ENCODE data around the gene MAGI1. TPM values are rescaled to one million over a fixed set of nuclear protein-coding genes. Genes with fewer than 3 reads are reported as not detected.

Gene MAGI1
- total RNA-seq, 3 donors from 2014 or later = 22.1 to 94.4 (median 70.5) TPM

GRCh38 chr3:65983100-65983499 lies 55.6 kb downstream of the MAGI1 start:
- Histone ChIP-seq H3K27ac (no peak overlapping the region), H3K4me1 (no peaks in the 10 kb centered on the region), H3K9me3 (no peaks in the 10 kb centered on the region), H3K27me3 (no peaks in the 10 kb centered on the region), H3K36me3 (no peaks in the 10 kb centered on the region), H3K4me3 (no peak overlapping the region)
- no peak for TF ChIP-seq POLR2A (IDR thresholded peaks at IDR 0.05)
- TF ChIP-seq CTCF (IDR thresholded peaks at IDR 0.05) = no peak
- no peak for TF ChIP-seq POLR2AphosphoS5 (IDR thresholded peaks at IDR 0.05)
- DNase-seq (ENCODE audit: low spot score in 2 of 2) = no peak
- intact Hi-C loops (cut with DNase I; ENCODE audit: low total_unique reads) = no loop called here

GRCh38 chr3:65979731-65980130 lies 59.0 kb downstream of the MAGI1 start:
- intact Hi-C loops (cut with DNase I; ENCODE audit: low total_unique reads) = no loop called here
- peak overlapping the region; percentile 68 to 78 for H3K27ac ChIP-seq
- DNase-seq (ENCODE audit: low spot score in 2 of 2) = no peak

GRCh38 chr3:65979162-65979561 lies 59.6 kb downstream of the MAGI1 start:
- H3K9me3 ChIP-seq = no peaks in the 10 kb centered on the region
- intact Hi-C loops (cut with DNase I; ENCODE audit: low total_unique reads) = no loop called here
- H3K4me3 ChIP-seq = no peak overlapping the region
- no peaks in the 10 kb centered on the region for H3K27me3 ChIP-seq
- DNase-seq (ENCODE audit: low spot score in 2 of 2) = peak in 1 of 2 donors; percentile 71
- no peaks in the 10 kb centered on the region for H3K36me3 ChIP-seq
- no peaks in the 10 kb centered on the region for H3K4me1 ChIP-seq
- TF ChIP-seq POLR2AphosphoS5 (IDR thresholded peaks at IDR 0.05) (peak in 1 of 3 donors; percentile 15), POLR2A (IDR thresholded peaks at IDR 0.05) (no peak), CTCF (IDR thresholded peaks at IDR 0.05) (no peak)
- peak overlapping the region; percentile 68 to 78 for H3K27ac ChIP-seq

More at GRCh38 chr3:65979731-65980130, 59.0 kb downstream of the MAGI1 start:
- Histone ChIP-seq H3K9me3 (no peaks in the 10 kb centered on the region), H3K36me3 (no peaks in the 10 kb centered on the region), H3K4me3 (no peak overlapping the region), H3K4me1 (no peaks in the 10 kb centered on the region), H3K27me3 (no peaks in the 10 kb centered on the region)
- TF ChIP-seq POLR2A (IDR thresholded peaks at IDR 0.05) (no peak), POLR2AphosphoS5 (IDR thresholded peaks at IDR 0.05) (no peak), CTCF (IDR thresholded peaks at IDR 0.05) (no peak)

GRCh38 chr3:65978116-65978515 lies 60.6 kb downstream of the MAGI1 start:
- Histone ChIP-seq H3K27ac (peak overlapping the region in 1 of 2 donors; percentile 55), H3K36me3 (no peaks in the 10 kb centered on the region)
- intact Hi-C loops (cut with DNase I; ENCODE audit: low total_unique reads) = no loop called here

GRCh38 chr3:65975032-65975431 lies 63.7 kb downstream of the MAGI1 start:
- no peak for DNase-seq (ENCODE audit: low spot score in 2 of 2)
- Histone ChIP-seq H3K4me1 (no peaks in the 10 kb centered on the region), H3K9me3 (no peaks in the 10 kb centered on the region), H3K4me3 (no peak overlapping the region), H3K27ac (no peak overlapping the region), H3K27me3 (no peaks in the 10 kb centered on the region), H3K36me3 (no peaks in the 10 kb centered on the region)
- TF ChIP-seq CTCF (IDR thresholded peaks at IDR 0.05) (no peak), POLR2AphosphoS5 (IDR thresholded peaks at IDR 0.05) (no peak), POLR2A (IDR thresholded peaks at IDR 0.05) (no peak)
- intact Hi-C loops (cut with DNase I; ENCODE audit: low total_unique reads) = no loop called here

More at GRCh38 chr3:65978116-65978515, 60.6 kb downstream of the MAGI1 start:
- Histone ChIP-seq H3K4me3 (no peak overlapping the region), H3K9me3 (no peaks in the 10 kb centered on the region), H3K4me1 (no peaks in the 10 kb centered on the region), H3K27me3 (no peaks in the 10 kb centered on the region)
- no peak for DNase-seq (ENCODE audit: low spot score in 2 of 2)
- TF ChIP-seq POLR2AphosphoS5 (IDR thresholded peaks at IDR 0.05) (no peak), CTCF (IDR thresholded peaks at IDR 0.05) (no peak), POLR2A (IDR thresholded peaks at IDR 0.05) (no peak)

Data from breast epithelium (tissue), 4 donors.